ENCODE measurements around the gene KRTAP10-10.

DNA sequence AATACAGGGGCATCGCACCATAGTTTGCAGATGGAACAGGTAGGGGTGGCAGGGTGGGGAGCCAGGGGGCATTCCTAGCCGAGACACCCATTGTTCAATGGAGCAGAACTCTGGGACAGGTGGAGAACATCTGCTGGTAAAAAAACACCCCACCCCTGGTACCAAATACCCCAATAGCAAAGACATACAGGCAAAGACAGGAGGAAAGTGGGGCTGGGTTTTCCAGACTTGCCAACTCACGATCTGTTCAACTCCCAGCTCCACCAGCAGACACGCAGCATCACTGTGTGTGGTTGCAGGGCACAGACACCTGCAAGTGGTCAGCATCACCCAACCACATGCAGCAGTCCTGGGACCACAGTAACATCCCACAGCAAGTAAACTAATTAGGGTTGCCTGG, 25.6 kb upstream of the KRTAP10-10 start:
- TF ChIP-seq EZH2 (IDR thresholded peaks at IDR 0.05; ENCODE audit: borderline replicate concordance, insufficient read depth, low read depth, low read length, poor library complexity, severe bottlenecking): no peak
- TF ChIP-seq, protein P1, sequence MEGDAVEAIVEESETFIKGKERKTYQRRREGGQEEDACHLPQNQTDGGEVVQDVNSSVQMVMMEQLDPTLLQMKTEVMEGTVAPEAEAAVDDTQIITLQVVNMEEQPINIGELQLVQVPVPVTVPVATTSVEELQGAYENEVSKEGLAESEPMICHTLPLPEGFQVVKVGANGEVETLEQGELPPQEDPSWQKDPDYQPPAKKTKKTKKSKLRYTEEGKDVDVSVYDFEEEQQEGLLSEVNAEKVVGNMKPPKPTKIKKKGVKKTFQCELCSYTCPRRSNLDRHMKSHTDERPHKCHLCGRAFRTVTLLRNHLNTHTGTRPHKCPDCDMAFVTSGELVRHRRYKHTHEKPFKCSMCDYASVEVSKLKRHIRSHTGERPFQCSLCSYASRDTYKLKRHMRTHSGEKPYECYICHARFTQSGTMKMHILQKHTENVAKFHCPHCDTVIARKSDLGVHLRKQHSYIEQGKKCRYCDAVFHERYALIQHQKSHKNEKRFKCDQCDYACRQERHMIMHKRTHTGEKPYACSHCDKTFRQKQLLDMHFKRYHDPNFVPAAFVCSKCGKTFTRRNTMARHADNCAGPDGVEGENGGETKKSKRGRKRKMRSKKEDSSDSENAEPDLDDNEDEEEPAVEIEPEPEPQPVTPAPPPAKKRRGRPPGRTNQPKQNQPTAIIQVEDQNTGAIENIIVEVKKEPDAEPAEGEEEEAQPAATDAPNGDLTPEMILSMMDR (IDR thresholded peaks at IDR 0.05): no peak

Data from B cell (primary cell).